Measurements from ENCODE around the gene ATP6V1G2. TPM values are rescaled to one million over a fixed set of nuclear protein-coding genes. Genes with fewer than 3 reads are reported as not detected.
A peak's percentile ranks its signal among the peaks of the same experiment; 100 is the strongest.

The ATP6V1G2 gene
- total RNA-seq, 4 donors from 2014 or later = 0.82 to 0.95 TPM; not detected in 2

DNA sequence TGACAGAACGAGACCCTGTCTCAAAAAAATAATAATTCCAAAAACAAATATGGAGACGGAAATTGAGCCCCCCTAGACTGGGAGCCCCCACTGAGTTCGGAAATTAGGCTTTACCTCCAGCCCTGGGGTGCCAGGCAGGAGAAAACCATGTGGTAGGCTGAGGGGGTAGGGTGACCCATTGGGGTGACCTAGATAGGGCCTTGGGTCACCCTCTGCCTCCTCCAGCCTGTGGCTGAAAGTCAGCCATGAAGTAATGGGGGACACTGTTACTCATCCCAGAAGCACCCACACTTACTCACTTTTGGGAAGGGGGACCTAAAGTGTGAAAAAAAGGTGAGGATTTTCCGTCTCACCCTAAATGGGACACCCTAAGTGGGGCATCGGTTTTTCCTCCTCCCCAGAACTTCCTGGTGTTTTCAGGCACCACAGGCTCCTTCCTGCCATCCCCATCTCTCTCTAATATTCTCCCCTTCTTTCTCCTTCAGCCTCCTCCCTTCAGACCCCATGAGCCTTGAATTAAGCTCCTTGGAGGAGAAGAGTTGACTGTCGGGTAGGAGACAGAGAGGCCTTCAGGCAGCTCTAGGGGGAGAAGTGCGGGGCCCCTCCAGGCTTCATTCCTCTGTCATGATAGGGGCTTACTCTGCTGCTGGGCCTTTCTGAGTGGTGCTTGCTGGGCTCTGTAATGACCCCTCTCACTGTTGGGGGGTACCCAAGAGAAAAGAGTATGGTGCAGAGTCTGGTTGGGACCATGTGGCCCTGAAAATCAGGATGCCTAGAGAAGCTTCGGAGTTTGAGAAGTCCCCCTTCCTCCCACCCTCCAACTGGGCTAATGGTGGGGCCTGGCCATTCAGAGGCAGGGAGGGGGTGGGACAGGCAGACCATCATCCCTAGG, 33.4 kb upstream of the ATP6V1G2 start:
- peak overlapping the region; percentile 79 to 91 (median 86) for H3K27ac ChIP-seq
- no peaks in the 10 kb centered on the region for H3K36me3 ChIP-seq
- TF ChIP-seq POLR2AphosphoS5 (IDR thresholded peaks at IDR 0.05) (no peak), EP300 (IDR thresholded peaks at IDR 0.05; ENCODE audit: low read depth) (no peak), POLR2A (IDR thresholded peaks at IDR 0.05) (no peak)
- TF ChIP-seq, protein P1, sequence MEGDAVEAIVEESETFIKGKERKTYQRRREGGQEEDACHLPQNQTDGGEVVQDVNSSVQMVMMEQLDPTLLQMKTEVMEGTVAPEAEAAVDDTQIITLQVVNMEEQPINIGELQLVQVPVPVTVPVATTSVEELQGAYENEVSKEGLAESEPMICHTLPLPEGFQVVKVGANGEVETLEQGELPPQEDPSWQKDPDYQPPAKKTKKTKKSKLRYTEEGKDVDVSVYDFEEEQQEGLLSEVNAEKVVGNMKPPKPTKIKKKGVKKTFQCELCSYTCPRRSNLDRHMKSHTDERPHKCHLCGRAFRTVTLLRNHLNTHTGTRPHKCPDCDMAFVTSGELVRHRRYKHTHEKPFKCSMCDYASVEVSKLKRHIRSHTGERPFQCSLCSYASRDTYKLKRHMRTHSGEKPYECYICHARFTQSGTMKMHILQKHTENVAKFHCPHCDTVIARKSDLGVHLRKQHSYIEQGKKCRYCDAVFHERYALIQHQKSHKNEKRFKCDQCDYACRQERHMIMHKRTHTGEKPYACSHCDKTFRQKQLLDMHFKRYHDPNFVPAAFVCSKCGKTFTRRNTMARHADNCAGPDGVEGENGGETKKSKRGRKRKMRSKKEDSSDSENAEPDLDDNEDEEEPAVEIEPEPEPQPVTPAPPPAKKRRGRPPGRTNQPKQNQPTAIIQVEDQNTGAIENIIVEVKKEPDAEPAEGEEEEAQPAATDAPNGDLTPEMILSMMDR (IDR thresholded peaks at IDR 0.05) = no peak
- in situ Hi-C loops (cut with MboI; ENCODE audit: low pct_ligation_motif_present in 1 of 4, low pct_unique_long_range_greater_than_20kb in 1 of 4, low sequenced_read_pairs in 3 of 4) (no loop called here), intact Hi-C loops (cut with DNase I; ENCODE audit: low total_unique reads) (loop anchor here (5.0 kb wide), 1 partner anchor 32 kb away; the partner anchor contains the start of genes ATP6V1G2 and NFKBIL1)
- peaks cover 6 to 27% (median 7%) of the 10 kb centered on the region in 4 donors for H3K4me1 ChIP-seq
- H3K27me3 ChIP-seq = peaks cover 7% of the 10 kb centered on the region
- H3K4me3 ChIP-seq = peak overlapping the region in 1 of 4 donors; percentile 96
- WGBS, 2 donors (ENCODE audit: low coverage in 1 of 2) = 57 to 82% methylated on average over 1 to 8 of the region's 8 CpGs
- H3K9me3 ChIP-seq = no peaks in the 10 kb centered on the region
- DNase-seq = no peak

- Histone ChIP-seq H3K36me3 (no peaks in the 10 kb centered on the region), H3K4me3 (no peak overlapping the region), H3K27ac (no peak overlapping the region), H3K27me3 (peaks cover 7% of the 10 kb centered on the region), H3K4me1 (peaks cover 6 to 30% (median 7%) of the 10 kb centered on the region in 4 donors), H3K9me3 (no peaks in the 10 kb centered on the region)
- no peak for TF ChIP-seq POLR2AphosphoS5 (IDR thresholded peaks at IDR 0.05)
- TF ChIP-seq, protein P1 (IDR thresholded peaks at IDR 0.05) = no peak
- no peak for TF ChIP-seq POLR2A (IDR thresholded peaks at IDR 0.05)
- no peak for TF ChIP-seq EP300 (IDR thresholded peaks at IDR 0.05; ENCODE audit: low read depth)
- intact Hi-C loops (cut with DNase I; ENCODE audit: low total_unique reads) (no loop called here), in situ Hi-C loops (cut with MboI; ENCODE audit: low pct_ligation_motif_present in 1 of 4, low pct_unique_long_range_greater_than_20kb in 1 of 4, low sequenced_read_pairs in 3 of 4) (no loop called here)
- no peak for DNase-seq
- WGBS, 2 donors (ENCODE audit: low coverage in 1 of 2) = 81% methylated on average over 3 of the region's 3 CpGs; no CpG with 5 or more reads in 1 of the 2 donors
Measured at GRCh38 chr6:31579119-31579505, 32.7 kb upstream of the ATP6V1G2 start.

DNA sequence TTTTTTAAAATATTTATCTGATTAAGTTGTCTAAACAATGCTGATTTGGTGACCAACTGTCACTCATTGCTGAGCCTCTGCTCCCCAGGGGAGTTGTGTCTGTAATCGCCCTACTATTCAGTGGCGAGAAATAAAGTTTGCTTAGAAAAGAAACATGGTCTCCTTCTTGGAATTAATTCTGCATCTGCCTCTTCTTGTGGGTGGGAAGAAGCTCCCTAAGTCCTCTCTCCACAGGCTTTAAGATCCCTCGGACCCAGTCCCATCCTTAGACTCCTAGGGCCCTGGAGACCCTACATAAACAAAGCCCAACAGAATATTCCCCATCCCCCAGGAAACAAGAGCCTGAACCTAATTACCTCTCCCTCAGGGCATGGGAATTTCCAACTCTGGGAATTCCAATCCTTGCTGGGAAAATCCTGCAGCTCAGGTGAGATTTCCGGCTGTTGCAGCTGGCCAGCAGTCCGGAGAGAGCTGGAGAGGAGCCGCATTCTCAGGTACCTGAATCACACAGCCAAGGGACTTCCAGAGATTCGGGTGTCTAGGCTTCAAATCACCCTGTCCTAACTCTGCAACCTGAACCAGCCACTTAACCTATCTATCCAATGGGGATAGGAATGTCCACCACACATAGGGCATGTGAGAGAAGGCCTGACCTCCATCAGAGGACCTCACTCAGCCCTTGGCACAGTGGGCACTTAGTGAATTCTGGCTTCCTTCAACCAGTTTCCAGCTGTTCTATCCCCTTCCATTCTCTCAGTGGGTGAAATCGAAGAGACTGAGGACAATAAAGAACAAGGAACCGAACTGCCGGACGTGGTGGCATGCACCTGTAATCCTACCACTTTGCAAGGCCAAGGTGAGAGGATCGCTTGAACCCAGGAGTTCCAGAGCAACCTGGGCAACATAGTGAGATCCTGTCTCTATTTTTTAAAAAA, 32.0 kb upstream of the ATP6V1G2 start:
- 60 to 77% methylated on average over 3 to 12 of the region's 12 CpGs for WGBS, 2 donors (ENCODE audit: low coverage in 1 of 2)
- Histone ChIP-seq H3K9me3 (no peaks in the 10 kb centered on the region), H3K27me3 (peaks cover 7% of the 10 kb centered on the region), H3K4me3 (no peak overlapping the region), H3K4me1 (peaks cover 6 to 30% (median 7%) of the 10 kb centered on the region in 4 donors), H3K27ac (no peak overlapping the region), H3K36me3 (no peaks in the 10 kb centered on the region)
- DNase-seq = no peak
- in situ Hi-C loops (cut with MboI; ENCODE audit: low pct_ligation_motif_present in 1 of 4, low pct_unique_long_range_greater_than_20kb in 1 of 4, low sequenced_read_pairs in 3 of 4) = no loop called here
- no peak for TF ChIP-seq POLR2A (IDR thresholded peaks at IDR 0.05)
- TF ChIP-seq, protein P1 (IDR thresholded peaks at IDR 0.05) = no peak
- TF ChIP-seq POLR2AphosphoS5 (IDR thresholded peaks at IDR 0.05) = no peak
- TF ChIP-seq EP300 (IDR thresholded peaks at IDR 0.05; ENCODE audit: low read depth) = no peak
- intact Hi-C loops (cut with DNase I; ENCODE audit: low total_unique reads) = no loop called here

- no peak overlapping the region for H3K4me3 ChIP-seq
- WGBS, 2 donors (ENCODE audit: low coverage in 1 of 2) = 57 to 83% methylated on average over 1 to 3 of the region's 3 CpGs
- peak overlapping the region in 1 of 4 donors; percentile 6 for H3K27ac ChIP-seq
- DNase-seq = no peak
- peaks cover 6 to 28% (median 7%) of the 10 kb centered on the region in 4 donors for H3K4me1 ChIP-seq
- no peaks in the 10 kb centered on the region for H3K9me3 ChIP-seq
- H3K27me3 ChIP-seq = peaks cover 7% of the 10 kb centered on the region
- in situ Hi-C loops (cut with MboI; ENCODE audit: low pct_ligation_motif_present in 1 of 4, low pct_unique_long_range_greater_than_20kb in 1 of 4, low sequenced_read_pairs in 3 of 4) (no loop called here), intact Hi-C loops (cut with DNase I; ENCODE audit: low total_unique reads) (no loop called here)
- TF ChIP-seq POLR2A (IDR thresholded peaks at IDR 0.05) (no peak), POLR2AphosphoS5 (IDR thresholded peaks at IDR 0.05) (no peak), EP300 (IDR thresholded peaks at IDR 0.05; ENCODE audit: low read depth) (no peak)
- TF ChIP-seq, protein P1 (IDR thresholded peaks at IDR 0.05) = no peak
- no peaks in the 10 kb centered on the region for H3K36me3 ChIP-seq
Measured at GRCh38 chr6:31577579-31577966, 31.2 kb upstream of the ATP6V1G2 start.
